ENCODE measurements around the gene ZDHHC1. TPM values are rescaled to one million over a fixed set of nuclear protein-coding genes. Genes with fewer than 3 reads are reported as not detected.

The ZDHHC1 gene
- total RNA-seq, 1 experiment from 2014 or later = not detected

- H3K27ac ChIP-seq (ENCODE audit: low read length) = no peak overlapping the region
- H3K9me3 ChIP-seq (ENCODE audit: low read length) = no peaks in the 10 kb centered on the region
- no peak for DNase-seq
- no peak overlapping the region for H3K4me2 ChIP-seq (ENCODE audit: low read depth, low read length, poor library complexity, severe bottlenecking)
- H3K4me3 ChIP-seq (ENCODE audit: low read length) = no peak overlapping the region
- H4K20me1 ChIP-seq (ENCODE audit: insufficient read depth, low read depth, low read length) = 0 out of 2 replicates have a peak, but pooled peaks cover 4% of the 10 kb centered on the region
- no peaks in the 10 kb centered on the region for H3K27me3 ChIP-seq (ENCODE audit: low read length)
- H2AFZ ChIP-seq (ENCODE audit: low read length) = no peak overlapping the region
- no peaks in the 10 kb centered on the region for H3K9me2 ChIP-seq (replicated peaks; ENCODE audit: insufficient read depth, low read length)
- H3K9ac ChIP-seq (ENCODE audit: low read length) = no peak overlapping the region
- H3K36me3 ChIP-seq (ENCODE audit: insufficient read depth, low read length) = no peaks in the 10 kb centered on the region
- H3K79me2 ChIP-seq (ENCODE audit: low read length) = no peaks in the 10 kb centered on the region
- H3K4me1 ChIP-seq (ENCODE audit: low read length) = no peaks in the 10 kb centered on the region
Measured at GRCh38 chr16:67445441-67445912, 29.2 kb upstream of the ZDHHC1 start.

GRCh38 chr16:67445126-67445426 lies 28.8 kb upstream of the ZDHHC1 start:
- H3K27me3 ChIP-seq (ENCODE audit: low read length) = no peaks in the 10 kb centered on the region
- no peak overlapping the region for H3K4me3 ChIP-seq (ENCODE audit: low read length)
- no peaks in the 10 kb centered on the region for H3K79me2 ChIP-seq (ENCODE audit: low read length)
- no peaks in the 10 kb centered on the region for H3K4me1 ChIP-seq (ENCODE audit: low read length)
- no peaks in the 10 kb centered on the region for H3K9me3 ChIP-seq (ENCODE audit: low read length)
- H3K4me2 ChIP-seq (ENCODE audit: low read depth, low read length, poor library complexity, severe bottlenecking) = no peak overlapping the region
- DNase-seq = no peak
- H3K9ac ChIP-seq (ENCODE audit: low read length) = no peak overlapping the region
- 0 out of 2 replicates have a peak, but pooled peaks cover 4% of the 10 kb centered on the region for H4K20me1 ChIP-seq (ENCODE audit: insufficient read depth, low read depth, low read length)
- H2AFZ ChIP-seq (ENCODE audit: low read length) = no peak overlapping the region
- no peaks in the 10 kb centered on the region for H3K36me3 ChIP-seq (ENCODE audit: insufficient read depth, low read length)
- H3K27ac ChIP-seq (ENCODE audit: low read length) = no peak overlapping the region
- no peaks in the 10 kb centered on the region for H3K9me2 ChIP-seq (replicated peaks; ENCODE audit: insufficient read depth, low read length)

GRCh38 chr16:67444259-67445125 lies 28.2 kb upstream of the ZDHHC1 start:
- no peaks in the 10 kb centered on the region for H3K9me2 ChIP-seq (replicated peaks; ENCODE audit: insufficient read depth, low read length)
- 0 out of 2 replicates have a peak, but pooled peaks cover 4% of the 10 kb centered on the region for H4K20me1 ChIP-seq (ENCODE audit: insufficient read depth, low read depth, low read length)
- no peak overlapping the region for H3K27ac ChIP-seq (ENCODE audit: low read length)
- H3K79me2 ChIP-seq (ENCODE audit: low read length) = no peaks in the 10 kb centered on the region
- H3K4me2 ChIP-seq (ENCODE audit: low read depth, low read length, poor library complexity, severe bottlenecking) = no peak overlapping the region
- DNase-seq = no peak
- no peaks in the 10 kb centered on the region for H3K4me1 ChIP-seq (ENCODE audit: low read length)
- no peaks in the 10 kb centered on the region for H3K27me3 ChIP-seq (ENCODE audit: low read length)
- H3K9me3 ChIP-seq (ENCODE audit: low read length) = no peaks in the 10 kb centered on the region
- no peak overlapping the region for H3K9ac ChIP-seq (ENCODE audit: low read length)
- H2AFZ ChIP-seq (ENCODE audit: low read length) = no peak overlapping the region
- no peaks in the 10 kb centered on the region for H3K36me3 ChIP-seq (ENCODE audit: insufficient read depth, low read length)
- H3K4me3 ChIP-seq (ENCODE audit: low read length) = no peak overlapping the region

- H3K79me2 ChIP-seq (ENCODE audit: low read length) = no peaks in the 10 kb centered on the region
- H3K4me1 ChIP-seq (ENCODE audit: low read length) = no peaks in the 10 kb centered on the region
- H3K27me3 ChIP-seq (ENCODE audit: low read length) = no peaks in the 10 kb centered on the region
- H3K9ac ChIP-seq (ENCODE audit: low read length) = no peak overlapping the region
- H3K9me2 ChIP-seq (replicated peaks; ENCODE audit: insufficient read depth, low read length) = no peaks in the 10 kb centered on the region
- H3K4me2 ChIP-seq (ENCODE audit: low read depth, low read length, poor library complexity, severe bottlenecking) = no peak overlapping the region
- H2AFZ ChIP-seq (ENCODE audit: low read length) = no peak overlapping the region
- DNase-seq = no peak
- no peaks in the 10 kb centered on the region for H3K9me3 ChIP-seq (ENCODE audit: low read length)
- 0 out of 2 replicates have a peak, but pooled peaks cover 4% of the 10 kb centered on the region for H4K20me1 ChIP-seq (ENCODE audit: insufficient read depth, low read depth, low read length)
- no peak overlapping the region for H3K27ac ChIP-seq (ENCODE audit: low read length)
- no peaks in the 10 kb centered on the region for H3K36me3 ChIP-seq (ENCODE audit: insufficient read depth, low read length)
- H3K4me3 ChIP-seq (ENCODE audit: low read length) = no peak overlapping the region
Measured at GRCh38 chr16:67443265-67443664, 27.0 kb upstream of the ZDHHC1 start.

GRCh38 chr16:67442581-67443255 lies 26.4 kb upstream of the ZDHHC1 start:
- H3K9me2 ChIP-seq (replicated peaks; ENCODE audit: insufficient read depth, low read length) = no peaks in the 10 kb centered on the region
- no peak overlapping the region for H3K4me3 ChIP-seq (ENCODE audit: low read length)
- no peak overlapping the region for H3K27ac ChIP-seq (ENCODE audit: low read length)
- no peaks in the 10 kb centered on the region for H3K79me2 ChIP-seq (ENCODE audit: low read length)
- H3K9ac ChIP-seq (ENCODE audit: low read length) = no peak overlapping the region
- no peaks in the 10 kb centered on the region for H3K36me3 ChIP-seq (ENCODE audit: insufficient read depth, low read length)
- H3K4me1 ChIP-seq (ENCODE audit: low read length) = no peaks in the 10 kb centered on the region
- no peak overlapping the region for H3K4me2 ChIP-seq (ENCODE audit: low read depth, low read length, poor library complexity, severe bottlenecking)
- DNase-seq = no peak
- H3K27me3 ChIP-seq (ENCODE audit: low read length) = no peaks in the 10 kb centered on the region
- no peaks in the 10 kb centered on the region for H3K9me3 ChIP-seq (ENCODE audit: low read length)
- 0 out of 2 replicates have a peak, but pooled peaks cover 4% of the 10 kb centered on the region for H4K20me1 ChIP-seq (ENCODE audit: insufficient read depth, low read depth, low read length)
- no peak overlapping the region for H2AFZ ChIP-seq (ENCODE audit: low read length)

- H2AFZ ChIP-seq (ENCODE audit: low read length) = no peak overlapping the region
- H3K4me3 ChIP-seq (ENCODE audit: low read length) = no peak overlapping the region
- H3K27ac ChIP-seq (ENCODE audit: low read length) = no peak overlapping the region
- H3K9me3 ChIP-seq (ENCODE audit: low read length) = no peaks in the 10 kb centered on the region
- H3K36me3 ChIP-seq (ENCODE audit: insufficient read depth, low read length) = no peaks in the 10 kb centered on the region
- no peaks in the 10 kb centered on the region for H3K9me2 ChIP-seq (replicated peaks; ENCODE audit: insufficient read depth, low read length)
- H3K9ac ChIP-seq (ENCODE audit: low read length) = no peak overlapping the region
- H3K4me1 ChIP-seq (ENCODE audit: low read length) = no peaks in the 10 kb centered on the region
- no peak overlapping the region for H3K4me2 ChIP-seq (ENCODE audit: low read depth, low read length, poor library complexity, severe bottlenecking)
- H3K79me2 ChIP-seq (ENCODE audit: low read length) = no peaks in the 10 kb centered on the region
- DNase-seq = no peak
- 0 out of 2 replicates have a peak, but pooled peaks cover 4% of the 10 kb centered on the region for H4K20me1 ChIP-seq (ENCODE audit: insufficient read depth, low read depth, low read length)
- no peaks in the 10 kb centered on the region for H3K27me3 ChIP-seq (ENCODE audit: low read length)
Measured at GRCh38 chr16:67441907-67442306, 25.6 kb upstream of the ZDHHC1 start.

GRCh38 chr16:67441271-67441753 lies 25.0 kb upstream of the ZDHHC1 start:
- Histone ChIP-seq H3K36me3 (ENCODE audit: insufficient read depth, low read length) (no peaks in the 10 kb centered on the region), H3K4me2 (ENCODE audit: low read depth, low read length, poor library complexity, severe bottlenecking) (no peak overlapping the region)
- DNase-seq = no peak

GRCh38 chr16:67438824-67439393 lies 22.6 kb upstream of the ZDHHC1 start:
- Histone ChIP-seq H3K9me2 (replicated peaks; ENCODE audit: insufficient read depth, low read length) (no peaks in the 10 kb centered on the region), H3K9me3 (ENCODE audit: low read length) (no peaks in the 10 kb centered on the region), H3K27me3 (ENCODE audit: low read length) (no peaks in the 10 kb centered on the region), H2AFZ (ENCODE audit: low read length) (no peak overlapping the region), H3K79me2 (ENCODE audit: low read length) (no peaks in the 10 kb centered on the region), H3K27ac (ENCODE audit: low read length) (no peak overlapping the region), H4K20me1 (ENCODE audit: insufficient read depth, low read depth, low read length) (0 out of 2 replicates have a peak, but pooled peaks cover 2% of the 10 kb centered on the region), H3K4me1 (ENCODE audit: low read length) (no peaks in the 10 kb centered on the region), H3K4me3 (ENCODE audit: low read length) (no peak overlapping the region), H3K4me2 (ENCODE audit: low read depth, low read length, poor library complexity, severe bottlenecking) (no peak overlapping the region), H3K36me3 (ENCODE audit: insufficient read depth, low read length) (no peaks in the 10 kb centered on the region), H3K9ac (ENCODE audit: low read length) (no peak overlapping the region)
- DNase-seq = no peak

More at GRCh38 chr16:67441271-67441753, 25.0 kb upstream of the ZDHHC1 start:
- H3K27me3 ChIP-seq (ENCODE audit: low read length) = no peaks in the 10 kb centered on the region
- H3K4me3 ChIP-seq (ENCODE audit: low read length) = no peak overlapping the region
- H3K9me3 ChIP-seq (ENCODE audit: low read length) = no peaks in the 10 kb centered on the region
- no peak overlapping the region for H3K9ac ChIP-seq (ENCODE audit: low read length)
- H4K20me1 ChIP-seq (ENCODE audit: insufficient read depth, low read depth, low read length) = 0 out of 2 replicates have a peak, but pooled peaks cover 4% of the 10 kb centered on the region
- no peak overlapping the region for H2AFZ ChIP-seq (ENCODE audit: low read length)
- no peaks in the 10 kb centered on the region for H3K4me1 ChIP-seq (ENCODE audit: low read length)
- no peaks in the 10 kb centered on the region for H3K79me2 ChIP-seq (ENCODE audit: low read length)
- no peaks in the 10 kb centered on the region for H3K9me2 ChIP-seq (replicated peaks; ENCODE audit: insufficient read depth, low read length)
- no peak overlapping the region for H3K27ac ChIP-seq (ENCODE audit: low read length)

All from Karpas-422 (cell line).